SK-N-SH (cell line): ENCODE data around the gene MLF2. TPM values are rescaled to one million over a fixed set of nuclear protein-coding genes. Genes with fewer than 3 reads are reported as not detected.

Experiments used
- CTCF ChIA-PET: fragments of 300-600, 350-600 bp; formaldehyde crosslinking; extraction: SDS; loops from one replicate; lab custom pipeline; 2021; lab: Yijun Ruan, JAX
- POLR2A ChIA-PET: fragments of 350-600 bp; sonication (Branson Sonifier 250); formaldehyde crosslinking; extraction: SDS; loops from one replicate; lab custom pipeline; 2020; ENCODE audit warnings: antibody characterized with exemption, inconsistent platforms; lab: Yijun Ruan, JAX
- DNase-seq: peaks from one replicate; pipeline ENCODE4 v3.0.0; 2012
- H2AFZ ChIP-seq: fragments of 200-600 bp; sonication (generic); 2 replicates; pipeline ENCODE4 v1.8.1; 2016; ENCODE audit warnings: antibody characterized with exemption, mild to moderate bottlenecking, low read depth
- H3F3A ChIP-seq: fragments of 200-600 bp; sonication (generic); replicated peaks from 2 replicates; pipeline ENCODE3; 2016; ENCODE audit warnings: antibody characterized with exemption, mild to moderate bottlenecking; ENCODE audit not compliant: insufficient read depth
- H3K27ac ChIP-seq, 2 experiments: fragments of 200-500 bp in 1 of 2; fragments of 200-600 bp in 1 of 2; sonication (Bioruptor generic) in 1 of 2; sonication (generic), shearing (Covaris generic) in 1 of 2; 2 replicates each; pipeline versions ENCODE4 v1.5.1 to v1.6.1; 2014 to 2016; ENCODE audit warnings: low read depth in 2 of 2, inconsistent platforms in 1 of 2, low read length in 1 of 2, mild to moderate bottlenecking in 1 of 2, mixed read lengths in 1 of 2
- H3K27me3 ChIP-seq: fragments of 200-600 bp; sonication (generic), shearing (Covaris generic); 2 replicates; pipeline ENCODE4 v1.6.1; 2016; ENCODE audit warnings: mixed run types; ENCODE audit not compliant: insufficient read depth
- H3K36me3 ChIP-seq, 2 experiments: fragments of 200-500 bp in 1 of 2; fragments of 200-600 bp in 1 of 2; sonication (Bioruptor generic) in 1 of 2; sonication (generic) in 1 of 2; replicated peaks in 1 of 2; 2 replicates each; pipeline versions ENCODE3 to v1.5.1; 2014 to 2016; ENCODE audit warnings: low read length in 1 of 2, mild to moderate bottlenecking in 1 of 2; ENCODE audit not compliant: insufficient read depth in 2 of 2, control insufficient read depth in 1 of 2
- H3K4me1 ChIP-seq, 2 experiments: fragments of 200-500 bp in 1 of 2; fragments of 200-600 bp in 1 of 2; sonication (Bioruptor generic) in 1 of 2; sonication (generic), shearing (Covaris generic) in 1 of 2; 2 replicates each; pipeline versions ENCODE4 v1.5.1 to v1.6.1; 2014 to 2016; ENCODE audit warnings: low read depth in 1 of 2, low read length in 1 of 2, mixed run types in 1 of 2; ENCODE audit not compliant: insufficient read depth in 2 of 2, control insufficient read depth in 1 of 2
- H3K4me2 ChIP-seq: fragments of 200-600 bp; sonication (generic), shearing (Covaris generic); 2 replicates; pipeline ENCODE4 v1.6.1; 2017; ENCODE audit warnings: mixed run types
- H3K4me3 ChIP-seq, 2 experiments: fragments of 200-500 bp in 1 of 2; fragments of 200-600 bp in 1 of 2; sonication (Bioruptor generic) in 1 of 2; sonication (generic), shearing (Covaris generic) in 1 of 2; 2 replicates each; pipeline versions ENCODE4 v1.5.1 to v1.8.1; 2014 to 2016; ENCODE audit warnings: low read depth in 2 of 2, inconsistent platforms in 1 of 2, low read length in 1 of 2, mild to moderate bottlenecking in 1 of 2, mixed read lengths in 1 of 2, moderate library complexity in 1 of 2
- H3K79me2 ChIP-seq: fragments of 200-600 bp; sonication (generic); 2 replicates; pipeline ENCODE4 v1.8.1; 2017; ENCODE audit warnings: mild to moderate bottlenecking; ENCODE audit not compliant: insufficient read depth
- H3K9ac ChIP-seq: fragments of 200-600 bp; sonication (generic); 2 replicates; pipeline ENCODE4 v1.6.1; 2017; ENCODE audit warnings: mixed run types
- H3K9me2 ChIP-seq: fragments of 200-600 bp; sonication (generic); 2 replicates; pipeline ENCODE4 v1.6.1; 2017; ENCODE audit warnings: mixed run types
- H3K9me3 ChIP-seq: fragments of 200-600 bp; sonication (generic); 2 replicates; pipeline ENCODE4 v1.6.1; 2017; ENCODE audit warnings: mixed run types, mild to moderate bottlenecking, moderate library complexity
- H4K20me1 ChIP-seq: fragments of 200-600 bp; sonication (generic); 2 replicates; pipeline ENCODE4 v1.6.1; 2017; ENCODE audit warnings: mild to moderate bottlenecking, mixed run types; ENCODE audit not compliant: insufficient read depth
- CHD2 ChIP-seq: fragments of 150-350 bp; IDR thresholded peaks from 2 replicates; pipeline ENCODE4 v1.6.1; 2018; ENCODE audit warnings: low read length; ENCODE audit not compliant: partially characterized antibody
- ELF1 ChIP-seq: IDR thresholded peaks from 2 replicates; pipeline ENCODE4 v1.4.0; 2012
- EZH2phosphoT487 ChIP-seq: fragments of 200-600 bp; sonication (generic); IDR thresholded peaks from 2 replicates; pipeline ENCODE4 v1.6.1; 2017; ENCODE audit warnings: low read depth, mixed run types, mild to moderate bottlenecking, antibody characterized with exemption, moderate library complexity, borderline replicate concordance
- FOXM1 ChIP-seq: IDR thresholded peaks from 2 replicates; pipeline ENCODE4 v1.4.0; 2012; ENCODE audit warnings: low read depth, mild to moderate bottlenecking
- JUND ChIP-seq: IDR thresholded peaks from 2 replicates; pipeline ENCODE4 v1.4.0; 2012
- MEF2A ChIP-seq: IDR thresholded peaks from 2 replicates; pipeline ENCODE4 v1.4.0; 2012; ENCODE audit warnings: low read depth, borderline replicate concordance
- MXI1 ChIP-seq: IDR thresholded peaks from 2 replicates; pipeline ENCODE4 v1.6.1; 2012; ENCODE audit warnings: mild to moderate bottlenecking, low read depth, low read length, improper control_type of control experiment
- NFIC ChIP-seq: IDR thresholded peaks from 2 replicates; pipeline ENCODE4 v1.4.0; 2012; ENCODE audit warnings: borderline replicate concordance
- NRF1 ChIP-seq: IDR thresholded peaks from 2 replicates; pipeline ENCODE4 v1.6.1; 2012; ENCODE audit warnings: low read depth, mild to moderate bottlenecking, low read length
- POLR2AphosphoS5 ChIP-seq: IDR thresholded peaks from 2 replicates; pipeline ENCODE4 v1.6.1; 2012; ENCODE audit warnings: low read depth, low read length
- RFX5 ChIP-seq: IDR thresholded peaks from 2 replicates; pipeline ENCODE4 v1.6.1; 2012; ENCODE audit warnings: mild to moderate bottlenecking, improper control_type of control experiment, low read length
- RXRA ChIP-seq: IDR thresholded peaks from 2 replicates; pipeline ENCODE4 v1.4.0; 2012; ENCODE audit warnings: low read depth, mild to moderate bottlenecking, borderline replicate concordance
- SMC3 ChIP-seq: IDR thresholded peaks from 2 replicates; pipeline ENCODE4 v1.6.1; 2012; ENCODE audit warnings: low read depth, low read length, improper control_type of control experiment
- TAF1 ChIP-seq: IDR thresholded peaks from 2 replicates; pipeline ENCODE4 v1.6.1; 2012; ENCODE audit warnings: low read depth, mild to moderate bottlenecking, low read length, moderate library complexity, borderline replicate concordance
- TCF12 ChIP-seq: IDR thresholded peaks from 2 replicates; pipeline ENCODE4 v1.4.0; 2012
- YY1 ChIP-seq: IDR thresholded peaks from 2 replicates; pipeline ENCODE4 v1.4.0; 2012; ENCODE audit warnings: low read depth, mild to moderate bottlenecking
- WGBS: methylation state at CpG from one replicate; pipeline ENCODE4 v1.1.6; 2017; ENCODE audit warnings: low lambda C conversion rate; 5-methylcytosine and 5-hydroxymethylcytosine counted together
- polyA plus RNA-seq, 3 experiments: library from polyadenylated mRNA; depleted of rRNA; stranded (reverse); fragments of >200 nt; gene quantifications; 2 replicates each; pipeline ENCODE4 v1.2.3, GENCODE V29; 2012
- TF ChIP-seq, protein P1 (sequence below): IDR thresholded peaks from 2 replicates; pipeline ENCODE4; 2012
- TF ChIP-seq, protein P2 (sequence below): IDR thresholded peaks from 2 replicates; pipeline ENCODE4 v1.4.0; 2012; ENCODE audit warnings: low read depth, borderline replicate concordance
- TF ChIP-seq, protein P3 (sequence below): fragments of 200-600 bp; sonication (generic); IDR thresholded peaks from 2 replicates; pipeline ENCODE4 v1.6.1; 2017; ENCODE audit warnings: antibody characterized with exemption, mild to moderate bottlenecking, moderate library complexity
- TF ChIP-seq, protein P4 (sequence below): fragments of 150-350 bp; IDR thresholded peaks from 2 replicates; pipeline ENCODE4 v1.6.1; 2016; ENCODE audit warnings: mild to moderate bottlenecking, low read depth, low read length

The MLF2 gene
- polyA plus RNA-seq, 1 of the 3 experiments (the other 2 are of a cell fraction), result 535 TPM

DNA sequence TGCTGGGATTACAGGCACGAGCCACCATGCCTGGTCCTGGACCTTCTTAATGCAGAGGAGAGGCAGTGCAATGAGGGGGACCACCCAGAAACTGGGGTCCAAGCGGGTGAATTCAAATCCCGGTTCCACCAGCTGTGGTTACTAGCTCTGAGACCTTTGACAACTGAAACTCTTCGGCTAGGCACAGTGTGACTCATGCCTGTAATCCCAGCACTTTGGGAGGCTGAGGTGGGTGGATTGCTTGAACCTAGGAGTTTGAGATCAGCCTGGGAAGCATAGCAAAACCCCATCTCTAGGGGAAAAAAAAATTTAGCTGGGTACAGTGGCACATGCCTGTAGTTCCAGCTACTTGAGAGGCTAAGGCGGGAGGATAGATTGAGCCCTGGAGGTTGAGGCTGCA lies 31.4 kb upstream of the MLF2 start:
- Histone ChIP-seq H3K4me3 (no peak overlapping the region), H3K9me3 (no peaks in the 10 kb centered on the region), H3K36me3 (no peaks in the 10 kb centered on the region), H3F3A (peaks cover 3% of the 10 kb centered on the region), H4K20me1 (no peaks in the 10 kb centered on the region), H3K27ac (no peak overlapping the region), H3K9me2 (no peaks in the 10 kb centered on the region), H3K4me2 (no peak overlapping the region), H3K27me3 (no peaks in the 10 kb centered on the region), H3K4me1 (no peaks in the 10 kb centered on the region; a peak in 1 of 4 replicates), H3K79me2 (no peaks in the 10 kb centered on the region), H3K9ac (no peak overlapping the region), H2AFZ (no peak overlapping the region)
- ChIA-PET CTCF (interaction anchor here (1.1 to 5.3 kb wide), 4 partner anchors 11 to 40 kb away, joined by 3 to 55 read pairs (median 3); partner anchors contain the start of genes MLF2 and PTMS), POLR2A (no interaction called here)
- no peak for DNase-seq
- TF ChIP-seq YY1 (no peak), POLR2AphosphoS5 (no peak), RXRA (no peak), MXI1 (no peak), MEF2A (no peak), FOXM1 (no peak), ELF1 (no peak), NFIC (no peak), SMC3 (no peak), NRF1 (no peak), JUND (no peak), CHD2 (no peak), RFX5 (no peak), TCF12 (no peak), EZH2phosphoT487 (no peak), TAF1 (no peak)
- TF ChIP-seq, protein P1, sequence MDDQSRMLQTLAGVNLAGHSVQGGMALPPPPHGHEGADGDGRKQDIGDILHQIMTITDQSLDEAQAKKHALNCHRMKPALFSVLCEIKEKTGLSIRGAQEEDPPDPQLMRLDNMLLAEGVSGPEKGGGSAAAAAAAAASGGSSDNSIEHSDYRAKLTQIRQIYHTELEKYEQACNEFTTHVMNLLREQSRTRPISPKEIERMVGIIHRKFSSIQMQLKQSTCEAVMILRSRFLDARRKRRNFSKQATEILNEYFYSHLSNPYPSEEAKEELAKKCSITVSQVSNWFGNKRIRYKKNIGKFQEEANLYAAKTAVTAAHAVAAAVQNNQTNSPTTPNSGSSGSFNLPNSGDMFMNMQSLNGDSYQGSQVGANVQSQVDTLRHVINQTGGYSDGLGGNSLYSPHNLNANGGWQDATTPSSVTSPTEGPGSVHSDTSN, result no peak
- TF ChIP-seq, protein P2, sequence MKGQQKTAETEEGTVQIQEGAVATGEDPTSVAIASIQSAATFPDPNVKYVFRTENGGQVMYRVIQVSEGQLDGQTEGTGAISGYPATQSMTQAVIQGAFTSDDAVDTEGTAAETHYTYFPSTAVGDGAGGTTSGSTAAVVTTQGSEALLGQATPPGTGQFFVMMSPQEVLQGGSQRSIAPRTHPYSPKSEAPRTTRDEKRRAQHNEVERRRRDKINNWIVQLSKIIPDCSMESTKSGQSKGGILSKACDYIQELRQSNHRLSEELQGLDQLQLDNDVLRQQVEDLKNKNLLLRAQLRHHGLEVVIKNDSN, result no peak
- TF ChIP-seq, protein P3, sequence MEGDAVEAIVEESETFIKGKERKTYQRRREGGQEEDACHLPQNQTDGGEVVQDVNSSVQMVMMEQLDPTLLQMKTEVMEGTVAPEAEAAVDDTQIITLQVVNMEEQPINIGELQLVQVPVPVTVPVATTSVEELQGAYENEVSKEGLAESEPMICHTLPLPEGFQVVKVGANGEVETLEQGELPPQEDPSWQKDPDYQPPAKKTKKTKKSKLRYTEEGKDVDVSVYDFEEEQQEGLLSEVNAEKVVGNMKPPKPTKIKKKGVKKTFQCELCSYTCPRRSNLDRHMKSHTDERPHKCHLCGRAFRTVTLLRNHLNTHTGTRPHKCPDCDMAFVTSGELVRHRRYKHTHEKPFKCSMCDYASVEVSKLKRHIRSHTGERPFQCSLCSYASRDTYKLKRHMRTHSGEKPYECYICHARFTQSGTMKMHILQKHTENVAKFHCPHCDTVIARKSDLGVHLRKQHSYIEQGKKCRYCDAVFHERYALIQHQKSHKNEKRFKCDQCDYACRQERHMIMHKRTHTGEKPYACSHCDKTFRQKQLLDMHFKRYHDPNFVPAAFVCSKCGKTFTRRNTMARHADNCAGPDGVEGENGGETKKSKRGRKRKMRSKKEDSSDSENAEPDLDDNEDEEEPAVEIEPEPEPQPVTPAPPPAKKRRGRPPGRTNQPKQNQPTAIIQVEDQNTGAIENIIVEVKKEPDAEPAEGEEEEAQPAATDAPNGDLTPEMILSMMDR, result no peak
- TF ChIP-seq, protein P4, sequence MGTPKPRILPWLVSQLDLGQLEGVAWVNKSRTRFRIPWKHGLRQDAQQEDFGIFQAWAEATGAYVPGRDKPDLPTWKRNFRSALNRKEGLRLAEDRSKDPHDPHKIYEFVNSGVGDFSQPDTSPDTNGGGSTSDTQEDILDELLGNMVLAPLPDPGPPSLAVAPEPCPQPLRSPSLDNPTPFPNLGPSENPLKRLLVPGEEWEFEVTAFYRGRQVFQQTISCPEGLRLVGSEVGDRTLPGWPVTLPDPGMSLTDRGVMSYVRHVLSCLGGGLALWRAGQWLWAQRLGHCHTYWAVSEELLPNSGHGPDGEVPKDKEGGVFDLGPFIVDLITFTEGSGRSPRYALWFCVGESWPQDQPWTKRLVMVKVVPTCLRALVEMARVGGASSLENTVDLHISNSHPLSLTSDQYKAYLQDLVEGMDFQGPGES, result no peak
- 63% methylated on average over 5 of the region's 5 CpGs for WGBS
